ENCODE results near the gene CRACR2A. TPM values are rescaled to one million over a fixed set of nuclear protein-coding genes. Genes with fewer than 3 reads are reported as not detected.

Gene CRACR2A
- total and polyA plus RNA-seq, 2 of the 4 experiments (the other 2 are of a cell fraction), result 0.54 to 0.60 TPM

- in situ Hi-C loops (cut with MboI; ENCODE audit: low sequenced_read_pairs), result no loop called here
These were observed 173.3 kb downstream of the CRACR2A start for GRCh38 chr12:3579446-3580093.

More at GRCh38 chr12:3579446-3580093, 173.3 kb downstream of the CRACR2A start:
- intact Hi-C loops (cut with micrococcal nuclease), result no loop called here
- H3K4me2 ChIP-seq (ENCODE audit: low read depth, low read length), result no peak overlapping the region
- H3K9ac ChIP-seq (ENCODE audit: low read depth, low read length), result no peak overlapping the region
- no peak for DNase-seq
- H2BK15ac ChIP-seq (ENCODE audit: low read depth, low read length), result no peak overlapping the region
- no peak overlapping the region for H4K5ac ChIP-seq (ENCODE audit: low read depth, low read length)
- TF ChIP-seq FOS (IDR thresholded peaks at IDR 0.05; ENCODE audit: low read depth, low read length) (no peak), NFE2L2 (IDR thresholded peaks at IDR 0.05; ENCODE audit: low read depth, low read length) (no peak), CHD1 (IDR thresholded peaks at IDR 0.05; ENCODE audit: low read depth, low read length) (no peak), RCOR1 (IDR thresholded peaks at IDR 0.05; ENCODE audit: insufficient replicate concordance, low read length) (no peak), POLR2A (IDR thresholded peaks at IDR 0.05; ENCODE audit: low read depth, low read length) (no peak), CEBPB (IDR thresholded peaks at IDR 0.05; ENCODE audit: low read depth, low read length) (no peak), SMC3 (IDR thresholded peaks at IDR 0.05; ENCODE audit: low read depth, low read length) (no peak), CTCF (conservative IDR thresholded peaks at IDR 0.05; ENCODE audit: low read depth, low read length) (no peak), MAFK (IDR thresholded peaks at IDR 0.05; ENCODE audit: low read depth, low read length) (no peak), ELK1 (IDR thresholded peaks at IDR 0.05; ENCODE audit: borderline replicate concordance, low read depth, low read length) (no peak), BHLHE40 (IDR thresholded peaks at IDR 0.05; ENCODE audit: low read depth, low read length) (no peak), MXI1 (IDR thresholded peaks at IDR 0.05; ENCODE audit: borderline replicate concordance, low read depth, low read length) (no peak), RAD21 (IDR thresholded peaks at IDR 0.05; ENCODE audit: low read length) (no peak), RFX5 (IDR thresholded peaks at IDR 0.05; ENCODE audit: low read depth, low read length) (no peak), MAZ (IDR thresholded peaks at IDR 0.05; ENCODE audit: borderline replicate concordance, low read depth, low read length) (no peak)
- ChIA-PET CTCF (no interaction called here), POLR2A (ENCODE audit: unreplicated experiment) (no interaction called here)
- no peak overlapping the region for H3K18ac ChIP-seq (ENCODE audit: low read depth, low read length)
- no peaks in the 10 kb centered on the region for H3K4me1 ChIP-seq (ENCODE audit: control insufficient read depth, insufficient read depth, low read length)
- no peak overlapping the region for H3K4me3 ChIP-seq (ENCODE audit: insufficient read depth, low read depth, low read length)
- no peaks in the 10 kb centered on the region for H4K20me1 ChIP-seq (ENCODE audit: insufficient read depth, low read length)
- no TSS peak for BruUV-seq (replicated peaks)
- H3K27me3 ChIP-seq (ENCODE audit: control insufficient read depth, insufficient read depth, low read length), result peaks cover 3% of the 10 kb centered on the region; the same call in 1 of the 2 replicates
- no peak overlapping the region for H2BK120ac ChIP-seq (ENCODE audit: low read depth, low read length)
- no peak for ATAC-seq (ENCODE audit: low read depth)
- no peak overlapping the region for H3K4ac ChIP-seq (ENCODE audit: low read depth, low read length)
- no peak overlapping the region for H2AK5ac ChIP-seq (ENCODE audit: low read depth, low read length)
- no peaks in the 10 kb centered on the region for H3K9me3 ChIP-seq (ENCODE audit: control insufficient read depth, insufficient read depth, low read length)
- no peak overlapping the region for H3K56ac ChIP-seq (ENCODE audit: extremely low read depth, insufficient read depth, low read length)
- no peak overlapping the region for H3K14ac ChIP-seq (replicated peaks; ENCODE audit: low read depth, low read length)
- no peak overlapping the region for H2AK9ac ChIP-seq (replicated peaks; ENCODE audit: low read depth, low read length, poor library complexity)
- H4K91ac ChIP-seq (ENCODE audit: insufficient read depth, low read depth, low read length), result no peak overlapping the region
- no peak overlapping the region for H2AFZ ChIP-seq (replicated peaks; ENCODE audit: low read length, poor library complexity)
- no peak overlapping the region for H2BK5ac ChIP-seq (ENCODE audit: low read depth, low read length, poor library complexity, severe bottlenecking)
- WGBS, 2 experiments (ENCODE audit: extremely low coverage in 2 of 2, insufficient read length in 1 of 2), result no CpG with 5 or more reads among the region's 15 CpGs
- H3K9me1 ChIP-seq (ENCODE audit: insufficient read depth, low read length), result no peaks in the 10 kb centered on the region
- no peak overlapping the region for H4K8ac ChIP-seq (ENCODE audit: low read depth in 2 of 2, low read length in 2 of 2)
- H3K23ac ChIP-seq (ENCODE audit: low read depth, low read length), result no peak overlapping the region
- no peaks in the 10 kb centered on the region for H3K36me3 ChIP-seq (ENCODE audit: control insufficient read depth, insufficient read depth, low read length)
- no peak overlapping the region for H3K27ac ChIP-seq (ENCODE audit: insufficient read depth, low read length)
- no peak overlapping the region for H2BK20ac ChIP-seq (ENCODE audit: low read depth, low read length)
- H3K79me1 ChIP-seq (ENCODE audit: low read depth in 1 of 2, low read length in 2 of 2), result no peaks in the 10 kb centered on the region
- dilution Hi-C loops (cut with HindIII; ENCODE audit: low sequenced_read_pairs, unreplicated experiment), result no loop called here

Measured in IMR-90 (cell line).